C4-2B (cell line): Measurements from ENCODE around the gene RELN.

ENCODE experiments used
- ZFX ChIP-seq: fragments of 450-650 bp; IDR thresholded peaks from 2 replicates; pipeline ENCODE4 v1.6.1; 2017
- TF ChIP-seq, protein P1 (sequence below): fragments of 450-650 bp; conservative IDR thresholded peaks from 2 replicates; pipeline ENCODE4 v1.5.1; 2017; ENCODE audit warnings: mild to moderate bottlenecking

DNA sequence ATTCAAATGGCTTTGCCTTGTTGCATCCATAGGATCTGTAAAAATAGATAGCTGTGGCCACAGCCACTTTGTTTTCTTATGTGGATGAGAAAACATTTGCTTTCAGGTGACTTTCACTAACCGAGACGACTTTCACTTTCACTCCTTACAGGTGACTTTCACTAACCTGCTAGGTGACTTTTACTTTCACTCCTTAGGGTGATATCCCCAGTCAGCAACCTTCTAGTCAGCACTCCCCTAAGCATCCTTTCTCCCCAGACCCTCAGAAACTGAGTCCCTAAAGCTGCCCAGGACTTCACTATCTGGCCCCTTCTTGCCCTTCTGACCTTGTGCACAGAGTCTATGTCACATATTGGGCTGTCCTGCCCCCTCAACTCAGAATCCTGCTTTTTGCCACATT is 177.5 kb downstream of the RELN start:
- TF ChIP-seq, protein P1, sequence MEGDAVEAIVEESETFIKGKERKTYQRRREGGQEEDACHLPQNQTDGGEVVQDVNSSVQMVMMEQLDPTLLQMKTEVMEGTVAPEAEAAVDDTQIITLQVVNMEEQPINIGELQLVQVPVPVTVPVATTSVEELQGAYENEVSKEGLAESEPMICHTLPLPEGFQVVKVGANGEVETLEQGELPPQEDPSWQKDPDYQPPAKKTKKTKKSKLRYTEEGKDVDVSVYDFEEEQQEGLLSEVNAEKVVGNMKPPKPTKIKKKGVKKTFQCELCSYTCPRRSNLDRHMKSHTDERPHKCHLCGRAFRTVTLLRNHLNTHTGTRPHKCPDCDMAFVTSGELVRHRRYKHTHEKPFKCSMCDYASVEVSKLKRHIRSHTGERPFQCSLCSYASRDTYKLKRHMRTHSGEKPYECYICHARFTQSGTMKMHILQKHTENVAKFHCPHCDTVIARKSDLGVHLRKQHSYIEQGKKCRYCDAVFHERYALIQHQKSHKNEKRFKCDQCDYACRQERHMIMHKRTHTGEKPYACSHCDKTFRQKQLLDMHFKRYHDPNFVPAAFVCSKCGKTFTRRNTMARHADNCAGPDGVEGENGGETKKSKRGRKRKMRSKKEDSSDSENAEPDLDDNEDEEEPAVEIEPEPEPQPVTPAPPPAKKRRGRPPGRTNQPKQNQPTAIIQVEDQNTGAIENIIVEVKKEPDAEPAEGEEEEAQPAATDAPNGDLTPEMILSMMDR, result no peak
- TF ChIP-seq ZFX, result no peak
